ENCODE results near the gene RADIL. TPM values are rescaled to one million over a fixed set of nuclear protein-coding genes. Genes with fewer than 3 reads are reported as not detected.

RADIL gene
- total RNA-seq, 4 donors from 2014 or later, result 1.0 to 10.1 (median 6.6) TPM

DNA sequence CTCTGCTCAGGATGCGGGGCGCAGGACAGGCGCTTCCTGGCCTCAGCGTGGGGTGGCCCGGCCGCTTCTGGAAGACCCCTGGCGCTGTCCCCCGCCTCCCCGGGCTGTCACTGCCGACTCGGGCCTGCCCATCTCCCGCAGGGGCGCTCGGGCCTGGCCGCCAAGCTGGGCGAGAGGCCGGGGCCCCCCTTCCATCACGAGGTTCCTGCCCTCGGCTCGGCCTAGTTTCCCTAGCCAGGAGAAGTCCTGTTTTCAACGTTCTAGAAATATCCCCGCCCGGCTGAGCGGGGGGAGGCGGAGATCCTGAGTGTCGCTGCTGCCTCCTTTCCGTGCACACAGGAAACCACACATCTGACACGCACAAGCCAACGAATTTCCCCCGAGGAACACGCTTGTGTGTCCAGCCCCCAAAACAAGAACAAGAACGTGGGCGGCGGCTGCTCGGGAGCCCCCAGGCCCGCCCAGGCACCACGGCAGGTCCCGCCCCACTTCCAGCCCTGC, 74.4 kb downstream of the RADIL start:
- intact Hi-C loops (cut with DNase I; ENCODE audit: low total_unique reads), result no loop called here
- Histone ChIP-seq H3K36me3 (no peaks in the 10 kb centered on the region), H3K27me3 (no peaks in the 10 kb centered on the region), H3K4me3 (no peak overlapping the region), H3K9me3 (no peaks in the 10 kb centered on the region), H3K4me1 (no peaks in the 10 kb centered on the region), H3K27ac (peak overlapping the region in 1 of 2 donors; percentile 67)
- no peak for TF ChIP-seq POLR2A (IDR thresholded peaks at IDR 0.05)
- TF ChIP-seq, protein P1, sequence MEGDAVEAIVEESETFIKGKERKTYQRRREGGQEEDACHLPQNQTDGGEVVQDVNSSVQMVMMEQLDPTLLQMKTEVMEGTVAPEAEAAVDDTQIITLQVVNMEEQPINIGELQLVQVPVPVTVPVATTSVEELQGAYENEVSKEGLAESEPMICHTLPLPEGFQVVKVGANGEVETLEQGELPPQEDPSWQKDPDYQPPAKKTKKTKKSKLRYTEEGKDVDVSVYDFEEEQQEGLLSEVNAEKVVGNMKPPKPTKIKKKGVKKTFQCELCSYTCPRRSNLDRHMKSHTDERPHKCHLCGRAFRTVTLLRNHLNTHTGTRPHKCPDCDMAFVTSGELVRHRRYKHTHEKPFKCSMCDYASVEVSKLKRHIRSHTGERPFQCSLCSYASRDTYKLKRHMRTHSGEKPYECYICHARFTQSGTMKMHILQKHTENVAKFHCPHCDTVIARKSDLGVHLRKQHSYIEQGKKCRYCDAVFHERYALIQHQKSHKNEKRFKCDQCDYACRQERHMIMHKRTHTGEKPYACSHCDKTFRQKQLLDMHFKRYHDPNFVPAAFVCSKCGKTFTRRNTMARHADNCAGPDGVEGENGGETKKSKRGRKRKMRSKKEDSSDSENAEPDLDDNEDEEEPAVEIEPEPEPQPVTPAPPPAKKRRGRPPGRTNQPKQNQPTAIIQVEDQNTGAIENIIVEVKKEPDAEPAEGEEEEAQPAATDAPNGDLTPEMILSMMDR (IDR thresholded peaks at IDR 0.05), result no peak
- DNase-seq, result peak in 1 of 2 donors; percentile 34

DNA sequence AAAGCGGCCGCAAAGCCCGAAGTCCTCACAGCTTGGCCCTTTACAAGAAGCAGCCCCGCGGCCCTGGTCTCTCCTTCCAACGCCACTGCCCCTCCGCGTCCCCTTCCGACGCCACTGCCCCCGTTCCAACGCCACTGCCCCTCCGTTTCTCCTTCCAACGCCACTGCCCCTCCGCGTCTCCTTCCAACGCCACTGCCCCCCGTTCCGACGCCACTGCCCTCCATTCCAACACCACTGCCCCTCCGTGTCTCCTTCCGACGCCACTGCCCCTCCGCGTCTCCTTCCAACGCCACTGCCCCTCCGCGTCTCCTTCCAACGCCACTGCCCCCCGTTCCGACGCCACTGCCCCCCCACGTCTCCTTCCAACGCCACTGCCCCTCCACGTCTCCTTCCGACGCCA, 75.0 kb downstream of the RADIL start:
- DNase-seq, result no peak
- Histone ChIP-seq H3K36me3 (no peaks in the 10 kb centered on the region), H3K4me1 (no peaks in the 10 kb centered on the region), H3K4me3 (no peak overlapping the region), H3K9me3 (no peaks in the 10 kb centered on the region), H3K27me3 (no peaks in the 10 kb centered on the region), H3K27ac (peak overlapping the region; percentile 27 to 67)
- TF ChIP-seq, protein P1 (IDR thresholded peaks at IDR 0.05), result no peak
- TF ChIP-seq POLR2A (IDR thresholded peaks at IDR 0.05), result no peak
- intact Hi-C loops (cut with DNase I; ENCODE audit: low total_unique reads), result no loop called here

DNA sequence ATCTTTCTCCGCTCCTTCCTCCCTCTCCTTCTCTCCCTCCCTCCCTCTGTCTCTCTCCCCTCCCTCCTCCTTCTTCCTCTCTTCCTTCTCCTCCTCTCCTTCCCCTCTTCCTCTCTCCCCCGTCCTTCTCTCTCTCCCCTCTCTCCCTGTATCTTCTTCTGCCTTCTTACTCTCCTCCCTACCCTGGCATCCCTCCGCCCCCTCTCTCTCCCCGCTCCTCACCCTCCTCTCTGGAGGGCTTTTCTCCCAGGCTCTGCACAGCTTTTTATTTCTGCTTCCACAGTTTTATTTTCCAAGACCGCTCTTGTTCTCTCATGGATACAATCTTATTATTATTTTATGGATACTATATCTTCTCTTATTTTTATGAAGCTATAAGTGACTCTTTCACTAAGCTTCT, 75.5 kb downstream of the RADIL start:
- no peak for DNase-seq
- H3K4me1 ChIP-seq, result no peaks in the 10 kb centered on the region
- no peak overlapping the region for H3K4me3 ChIP-seq
- no peak for TF ChIP-seq POLR2A (IDR thresholded peaks at IDR 0.05)
- TF ChIP-seq, protein P1 (IDR thresholded peaks at IDR 0.05), result no peak
- no peaks in the 10 kb centered on the region for H3K36me3 ChIP-seq
- H3K9me3 ChIP-seq, result no peaks in the 10 kb centered on the region
- peak overlapping the region; percentile 27 to 67 for H3K27ac ChIP-seq
- H3K27me3 ChIP-seq, result no peaks in the 10 kb centered on the region
- intact Hi-C loops (cut with DNase I; ENCODE audit: low total_unique reads), result no loop called here

DNA sequence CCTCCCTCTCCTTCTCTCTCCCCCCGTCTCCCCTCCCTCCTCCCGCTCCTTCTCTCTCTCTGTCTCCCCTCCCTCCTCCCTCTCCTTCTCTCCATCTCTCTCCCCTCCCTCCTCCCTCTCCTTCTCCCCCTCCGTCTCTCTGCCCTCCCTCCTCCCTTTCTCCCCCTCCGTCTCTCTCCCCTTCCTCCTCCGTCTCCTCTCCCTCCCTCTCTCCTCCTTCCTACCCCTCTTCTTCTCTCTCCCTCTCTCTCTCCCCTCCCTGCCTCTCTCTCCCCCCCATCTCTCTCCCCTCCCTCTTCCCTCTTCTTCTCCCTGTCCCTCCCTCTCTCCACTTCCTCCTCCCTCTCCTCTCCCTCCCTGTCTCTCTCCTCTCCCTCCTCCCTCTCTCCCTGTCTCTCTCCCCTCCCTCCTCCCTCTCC, 75.9 kb downstream of the RADIL start:
- TF ChIP-seq, protein P1 (IDR thresholded peaks at IDR 0.05), result no peak
- no peak for TF ChIP-seq POLR2A (IDR thresholded peaks at IDR 0.05)
- Histone ChIP-seq H3K27ac (peak overlapping the region; percentile 27 to 67), H3K36me3 (no peaks in the 10 kb centered on the region), H3K4me1 (no peaks in the 10 kb centered on the region), H3K4me3 (no peak overlapping the region), H3K9me3 (no peaks in the 10 kb centered on the region), H3K27me3 (no peaks in the 10 kb centered on the region)
- intact Hi-C loops (cut with DNase I; ENCODE audit: low total_unique reads), result no loop called here
- DNase-seq, result peak in 1 of 2 donors; percentile 49

DNA sequence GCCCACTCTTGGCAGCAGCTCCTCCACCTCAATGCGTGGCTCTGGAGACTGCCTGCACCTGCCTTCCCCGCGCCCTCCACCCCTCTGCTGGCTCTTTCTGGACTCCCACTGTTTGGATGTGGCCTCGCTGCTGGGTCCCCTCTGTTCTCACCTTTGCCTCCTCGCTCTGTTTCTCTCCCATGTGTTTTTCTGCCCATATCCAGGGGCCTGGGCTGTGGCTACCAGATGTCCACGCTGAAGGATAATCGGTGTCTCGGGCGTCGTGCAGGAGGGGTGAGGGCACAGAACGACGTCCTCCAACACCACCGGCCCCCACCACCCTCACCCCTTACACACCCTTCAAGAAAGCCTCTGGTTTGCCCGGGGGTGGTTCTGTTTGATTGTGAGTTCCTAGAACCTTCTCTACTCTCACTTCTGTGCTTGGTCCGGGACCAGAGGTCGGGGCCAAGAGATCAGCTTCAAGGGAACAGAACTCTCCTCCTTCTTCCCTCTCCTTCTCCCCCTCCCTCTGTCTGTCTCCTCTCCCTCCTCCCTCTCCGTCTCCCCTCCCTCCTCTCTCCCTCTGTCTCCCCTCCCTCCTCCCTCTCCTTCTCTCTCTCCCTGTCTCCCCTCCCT, 76.4 kb downstream of the RADIL start:
- no peak for TF ChIP-seq POLR2A (IDR thresholded peaks at IDR 0.05)
- TF ChIP-seq, protein P1 (IDR thresholded peaks at IDR 0.05), result no peak
- H3K4me1 ChIP-seq, result no peaks in the 10 kb centered on the region
- no peaks in the 10 kb centered on the region for H3K27me3 ChIP-seq
- intact Hi-C loops (cut with DNase I; ENCODE audit: low total_unique reads), result no loop called here
- DNase-seq, result peak in 1 of 2 donors; percentile 26
- peak overlapping the region; percentile 27 to 67 for H3K27ac ChIP-seq
- no peak overlapping the region for H3K4me3 ChIP-seq
- H3K9me3 ChIP-seq, result no peaks in the 10 kb centered on the region
- no peaks in the 10 kb centered on the region for H3K36me3 ChIP-seq

Measured in uterus (tissue), 4 donors.